Spleen (tissue), 11 donors: ENCODE measurements around the gene FNDC3A. TPM values are rescaled to one million over a fixed set of nuclear protein-coding genes. Genes with fewer than 3 reads are reported as not detected.

Experiments used
- DNase-seq: peaks from one replicate; pipeline ENCODE4 v3.0.0-alpha.2; 2020
- H3K27ac ChIP-seq, 8 donors: fragments of 200-600 bp; sonication (generic) in 7 of 8; 1 replicate in 4 of 8; 2 replicates in 4 of 8; pipeline versions ENCODE4 v1.5.0 to v1.8.0; 2016 to 2021; ENCODE audit warnings: inconsistent platforms in 4 of 8, mild to moderate bottlenecking in 4 of 8, moderate library complexity in 1 of 8
- H3K27me3 ChIP-seq, 7 donors: fragments of 200-600 bp; sonication (generic) in 6 of 7; replicated peaks in 1 of 7; 1 replicate in 4 of 7; 2 replicates in 3 of 7; pipeline versions ENCODE4 v1.5.0 to v1.8.0; 2016 to 2021; ENCODE audit warnings: inconsistent platforms in 3 of 7, mild to moderate bottlenecking in 1 of 7
- H3K36me3 ChIP-seq, 6 donors: fragments of 200-600 bp; sonication (generic) in 5 of 6; 1 replicate in 4 of 6; 2 replicates in 2 of 6; pipeline versions ENCODE4 v1.5.0 to v1.8.0; 2016 to 2021; ENCODE audit warnings: inconsistent platforms in 2 of 6
- H3K4me1 ChIP-seq, 6 donors: fragments of 200-600 bp; sonication (generic) in 5 of 6; 1 replicate in 3 of 6; 2 replicates in 3 of 6; pipeline versions ENCODE4 v1.5.0 to v1.8.0; 2016 to 2021; ENCODE audit warnings: inconsistent platforms in 3 of 6
- H3K4me3 ChIP-seq, 8 donors: fragments of 200-600 bp; sonication (generic) in 7 of 8; 1 replicate in 4 of 8; 2 replicates in 4 of 8; pipeline versions ENCODE4 v1.5.0 to v1.8.0; 2016 to 2021; ENCODE audit warnings: inconsistent platforms in 4 of 8, mild to moderate bottlenecking in 4 of 8, moderate library complexity in 2 of 8
- H3K9me3 ChIP-seq, 8 donors: fragments of 200-600 bp; sonication (generic) in 7 of 8; 1 replicate in 4 of 8; 2 replicates in 4 of 8; pipeline versions ENCODE4 v1.5.0 to v1.8.0; 2016 to 2021; ENCODE audit warnings: inconsistent platforms in 4 of 8
- CTCF ChIP-seq, 11 experiments: fragments of 200-600 bp in 7 of 11; fragments of 450-650 bp in 4 of 11; sonication (generic) in 4 of 11; IDR thresholded peaks in 8 of 11; conservative IDR thresholded peaks in 3 of 11; 1 replicate in 7 of 11; 2 replicates in 4 of 11; pipeline versions ENCODE4 v1.4.0 to v1.8.0; 2016 to 2021; ENCODE audit warnings: antibody characterized with exemption in 11 of 11, inconsistent platforms in 4 of 11, mild to moderate bottlenecking in 1 of 11
- POLR2A ChIP-seq, 3 donors: fragments of 450-650 bp; IDR thresholded peaks; one replicate each; pipeline ENCODE4 v1.5.1; 2017; ENCODE audit warnings: antibody characterized with exemption in 3 of 3, mild to moderate bottlenecking in 1 of 3
- POLR2AphosphoS5 ChIP-seq, 3 donors: sonication (generic); formaldehyde crosslinking; IDR thresholded peaks; one replicate each; pipeline ENCODE4 v1.5.1; 2017; ENCODE audit warnings: antibody characterized with exemption in 3 of 3
- WGBS, 5 donors: extraction: QIAGEN DNeasy Blood & Tissue Kit in 3 of 5; methylation state at CpG; one replicate each; pipeline versions ENCODE4 v1.1.5 to v1.1.7; 2013 to 2018; 5-methylcytosine and 5-hydroxymethylcytosine counted together
- intact Hi-C: fragments of 100-400 bp; cut with DNase I; formaldehyde crosslinking; loops from one replicate; pipeline ENCODE4 v1.15.0; 2023; ENCODE audit warnings: low total_unique reads
- polyA plus RNA-seq, 3 donors: library from polyadenylated mRNA; stranded (reverse); fragments of 200-250 nt; gene quantifications; one replicate each; pipeline ENCODE4 v1.2.1, GENCODE V29; 2013
- total RNA-seq, 7 donors: library from RNA; depleted of rRNA in 3 of 7; stranded (reverse); fragments of >200 nt in 3 of 7; fragmentation: NEBNext Ultra II Directional in 4 of 7; extraction: Animal tissue kit (Norgen Biotek cat#: 25700) in 4 of 7; gene quantifications; one replicate each; pipeline versions ENCODE4 v1.1.0 to v1.2.1, GENCODE V29; 2016 to 2021
- donor health status: healthy with polysubstance abuse.
- donor health status: DM: no; HTN: no; CAD: no; lungs with moderate emphysema.
- donor health status: DM: no; HTN: no; CAD: no.
- donor health status: Bipolar disorder and iron deficiency.
- donor health status: healthy.
- donor health status: DM: no; HTN: no; CAD: no.
- donor health status: DM: yes; HTN: yes; CAD: no.

Gene FNDC3A
- total and polyA plus RNA-seq, 10 donors = 11.2 to 83.7 (median 53.8) TPM

- H3K4me1 ChIP-seq = no peaks in the 10 kb centered on the region
- DNase-seq = no peak
- no peak overlapping the region for H3K27ac ChIP-seq
- no peaks in the 10 kb centered on the region for H3K36me3 ChIP-seq
- H3K27me3 ChIP-seq = no peaks in the 10 kb centered on the region
- TF ChIP-seq POLR2A (IDR thresholded peaks at IDR 0.05) (no peak), POLR2AphosphoS5 (IDR thresholded peaks at IDR 0.05) (no peak), CTCF (IDR thresholded peaks at IDR 0.05 in 8 of 11, conservative IDR thresholded peaks at IDR 0.05 in 3 of 11) (no peak)
- intact Hi-C loops = no loop called here
- H3K4me3 ChIP-seq = no peak overlapping the region
- H3K9me3 ChIP-seq = no peaks in the 10 kb centered on the region
- WGBS, 5 donors = 67 to 96% (median 88%) methylated on average over 3 of the region's 3 CpGs
Observed at GRCh38 chr13:49234741-49235140, 259.0 kb downstream of the FNDC3A start.

DNA sequence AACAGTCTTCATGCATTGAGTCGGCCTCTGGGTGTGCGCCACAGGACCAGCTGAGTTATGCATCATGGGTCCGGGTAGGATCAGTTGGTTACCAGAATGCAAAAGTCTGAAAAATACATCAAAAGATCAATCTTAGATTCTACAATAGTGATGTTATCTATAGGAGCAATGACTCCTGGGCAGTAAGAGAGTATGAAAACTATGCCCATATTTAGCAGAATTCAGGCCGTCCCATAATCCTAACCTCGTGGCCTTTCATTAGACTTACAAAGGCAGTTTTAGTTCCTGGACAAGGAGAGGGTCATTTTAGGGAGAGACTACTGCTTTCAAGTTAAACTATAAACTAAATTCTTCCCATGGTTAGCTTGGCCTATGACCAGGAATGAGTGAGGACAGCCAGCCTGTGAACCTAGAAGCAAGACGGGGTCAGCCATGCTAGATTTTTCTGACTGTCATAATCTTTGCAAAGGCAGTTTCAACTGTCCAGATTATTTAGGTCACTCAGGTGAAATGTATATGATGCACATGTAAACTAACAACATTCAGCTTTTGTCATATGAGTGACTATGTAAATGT, 260.2 kb downstream of the FNDC3A start:
- no peaks in the 10 kb centered on the region for H3K9me3 ChIP-seq
- DNase-seq = no peak
- intact Hi-C loops = no loop called here
- no peaks in the 10 kb centered on the region for H3K27me3 ChIP-seq
- no peaks in the 10 kb centered on the region for H3K36me3 ChIP-seq
- WGBS, 5 donors = 91 to 96% (median 92%) methylated on average over 6 of the region's 6 CpGs
- no peak overlapping the region for H3K4me3 ChIP-seq
- TF ChIP-seq POLR2AphosphoS5 (IDR thresholded peaks at IDR 0.05) (no peak), CTCF (IDR thresholded peaks at IDR 0.05 in 8 of 11, conservative IDR thresholded peaks at IDR 0.05 in 3 of 11) (no peak), POLR2A (IDR thresholded peaks at IDR 0.05) (no peak)
- no peaks in the 10 kb centered on the region for H3K4me1 ChIP-seq
- H3K27ac ChIP-seq = no peak overlapping the region

DNA sequence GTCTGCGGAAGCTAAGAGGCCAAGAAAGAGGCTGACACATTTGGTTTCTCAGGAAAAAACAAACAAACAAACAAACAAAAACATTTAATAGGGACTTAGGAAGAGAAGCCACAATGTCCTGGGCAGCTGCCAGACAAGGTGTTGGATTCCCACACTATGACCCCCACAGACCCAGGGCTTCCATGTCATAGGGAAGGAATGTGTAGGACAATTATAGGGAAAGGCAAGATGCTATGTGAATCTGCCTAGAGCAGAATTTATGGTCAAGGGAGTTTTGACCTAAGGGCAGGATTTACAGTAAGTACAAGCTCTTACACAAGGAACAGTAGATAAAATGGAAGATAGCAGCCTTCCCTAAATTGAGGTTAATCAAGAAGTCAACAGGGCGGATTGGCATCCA, 262.9 kb downstream of the FNDC3A start:
- WGBS, 5 donors = 94 to 100% (median 97%) methylated on average over 2 of the region's 2 CpGs
- H3K27ac ChIP-seq = no peak overlapping the region
- TF ChIP-seq POLR2AphosphoS5 (IDR thresholded peaks at IDR 0.05) (no peak), POLR2A (IDR thresholded peaks at IDR 0.05) (no peak), CTCF (IDR thresholded peaks at IDR 0.05 in 8 of 11, conservative IDR thresholded peaks at IDR 0.05 in 3 of 11) (no peak)
- H3K4me3 ChIP-seq = no peak overlapping the region
- H3K27me3 ChIP-seq = no peaks in the 10 kb centered on the region
- intact Hi-C loops = no loop called here
- H3K4me1 ChIP-seq = no peaks in the 10 kb centered on the region
- no peaks in the 10 kb centered on the region for H3K36me3 ChIP-seq
- no peak for DNase-seq
- H3K9me3 ChIP-seq = peaks cover 0 to 9% (median 5%) of the 10 kb centered on the region in 8 donors

DNA sequence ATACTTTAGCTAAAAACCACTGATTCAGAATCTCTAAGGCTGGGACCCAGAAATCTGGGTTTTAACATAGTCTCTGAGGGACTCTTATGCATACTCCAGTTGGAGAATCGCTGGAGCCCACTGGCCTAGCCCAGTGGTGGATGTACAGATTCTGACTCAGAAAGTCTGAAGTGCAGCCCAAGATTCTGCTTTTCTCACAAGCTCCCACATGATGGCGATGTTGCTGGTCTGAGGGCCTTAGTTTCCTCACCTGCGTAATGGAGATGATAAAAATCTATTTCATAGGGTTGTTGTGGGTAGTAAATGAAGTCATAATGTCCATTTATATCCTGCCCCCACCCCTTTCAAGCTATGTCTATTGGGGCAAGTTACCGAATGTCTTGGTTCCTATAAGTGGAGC, 264.3 kb downstream of the FNDC3A start:
- H3K4me1 ChIP-seq = no peaks in the 10 kb centered on the region
- WGBS, 5 donors = 33 to 45% (median 41%) methylated on average over 4 of the region's 4 CpGs
- H3K36me3 ChIP-seq = no peaks in the 10 kb centered on the region
- no peaks in the 10 kb centered on the region for H3K27me3 ChIP-seq
- intact Hi-C loops = no loop called here
- H3K9me3 ChIP-seq = peaks cover 0 to 9% (median 5%) of the 10 kb centered on the region in 8 donors
- H3K27ac ChIP-seq = no peak overlapping the region
- DNase-seq = no peak
- H3K4me3 ChIP-seq = no peak overlapping the region
- TF ChIP-seq POLR2A (IDR thresholded peaks at IDR 0.05) = no peak
- TF ChIP-seq POLR2AphosphoS5 (IDR thresholded peaks at IDR 0.05) = no peak
- peak in 7 of 11 experiments; percentile 10 to 54 (median 39) for TF ChIP-seq CTCF (IDR thresholded peaks at IDR 0.05 in 8 of 11, conservative IDR thresholded peaks at IDR 0.05 in 3 of 11)
